T-helper 2 cell treated with Interferon-gamma antibody and Interleukin-4, amounts not matched to agents 100 ng/mL and 5 ng/mL, for 36 hours (primary cell): ENCODE measurements around the gene TUBB4A. TPM values are rescaled to one million over a fixed set of nuclear protein-coding genes. Genes with fewer than 3 reads are reported as not detected.

Source experiments
- intact Hi-C: fragments of 100-400 bp; cut with micrococcal nuclease; formaldehyde crosslinking; loops from one replicate; pipeline ENCODE4 v1.15.1; 2023
- total RNA-seq: library from RNA; stranded (reverse); gene quantifications from 2 replicates; pipeline ENCODE4 v1.2.3, GENCODE V29; 2022

TUBB4A gene
- total RNA-seq, 1 donor from 2014 or later: 6.2 TPM

DNA sequence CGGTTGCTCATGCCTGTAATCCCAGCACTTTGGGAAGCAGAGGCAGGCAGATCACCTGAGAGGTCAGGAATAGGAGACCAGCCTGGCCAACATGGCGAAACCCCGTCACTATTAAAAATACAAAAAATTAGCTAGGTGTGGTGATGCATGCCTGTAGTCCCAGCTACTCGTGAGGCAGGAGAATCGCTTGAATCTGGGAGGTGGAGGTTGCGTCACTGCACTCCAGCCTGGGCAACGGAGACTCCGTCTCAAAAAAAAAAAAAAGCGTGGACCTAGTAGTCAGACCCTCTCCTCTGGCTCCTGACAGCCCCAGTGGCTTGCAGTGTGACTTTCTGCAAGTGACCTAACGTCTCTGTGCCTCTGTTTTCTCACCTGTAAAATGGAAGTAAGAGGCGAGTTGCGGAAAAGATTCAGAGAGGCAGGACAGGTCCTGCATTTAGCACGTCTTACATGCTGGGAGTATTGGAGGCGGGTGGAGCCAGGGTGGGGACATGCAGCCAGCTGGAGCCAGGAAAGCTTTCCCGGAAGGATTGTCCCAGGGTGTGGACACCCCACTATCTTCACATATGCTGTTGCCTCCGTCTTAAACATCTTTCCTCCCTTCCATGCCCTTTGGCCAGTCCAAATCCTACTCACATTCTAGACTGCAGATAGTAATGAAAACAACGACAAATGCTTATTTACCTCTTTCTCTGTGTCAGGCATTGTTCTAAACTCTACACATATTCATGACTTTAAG lies 2.9 kb downstream of the TUBB4A start:
- intact Hi-C loops: no loop called here

DNA sequence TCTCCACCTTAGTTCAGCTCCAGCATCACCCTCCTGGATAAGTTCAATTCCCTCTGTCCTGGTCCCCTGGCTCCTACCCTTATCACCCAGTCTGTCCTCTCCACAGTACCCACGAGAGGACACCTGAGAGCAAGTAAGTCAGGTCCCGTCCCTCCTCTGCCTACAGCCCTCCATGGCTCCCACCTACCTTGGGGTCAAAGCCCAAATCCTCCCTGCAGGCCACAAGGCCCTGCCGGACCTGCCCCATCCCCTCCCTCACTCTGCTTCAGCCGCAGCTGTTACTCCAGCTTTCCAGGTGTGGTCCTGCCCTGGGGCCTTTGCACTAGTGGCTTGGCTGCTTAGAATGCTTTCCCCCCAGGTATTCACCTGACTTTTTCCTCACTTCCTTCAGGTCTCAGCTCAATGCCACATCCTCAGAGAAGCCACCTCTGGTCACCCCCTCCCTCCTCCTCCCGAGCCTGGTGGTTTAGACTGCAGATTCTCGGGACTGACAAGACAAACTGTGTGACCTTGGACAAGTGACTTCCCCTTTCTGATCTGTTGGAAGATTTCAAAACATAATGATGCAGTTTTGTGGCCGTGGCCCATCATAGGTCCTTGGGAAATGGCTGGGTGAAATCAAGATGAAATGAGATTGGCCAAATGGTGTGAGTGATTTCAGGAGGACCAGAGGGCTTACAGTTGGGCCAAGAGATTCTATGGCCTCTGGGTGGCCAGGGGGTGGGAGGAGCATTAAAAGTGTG lies 3.6 kb downstream of the TUBB4A start:
- intact Hi-C loops: no loop called here

DNA sequence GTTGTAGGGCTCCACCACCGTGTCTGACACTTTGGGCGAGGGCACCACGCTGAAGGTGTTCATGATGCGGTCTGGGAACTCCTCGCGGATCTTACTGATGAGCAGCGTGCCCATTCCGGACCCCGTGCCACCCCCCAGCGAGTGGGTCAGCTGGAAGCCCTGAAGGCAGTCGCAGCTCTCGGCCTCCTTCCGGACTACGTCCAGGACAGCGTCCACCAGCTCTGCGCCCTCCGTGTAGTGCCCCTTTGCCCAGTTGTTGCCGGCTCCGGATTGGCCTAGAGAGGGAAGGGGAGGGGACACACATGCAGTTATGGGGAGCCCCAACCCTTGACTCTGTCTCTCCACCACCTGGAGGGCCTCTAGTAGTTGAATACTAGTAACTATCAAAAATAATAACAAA lies 6.2 kb downstream of the TUBB4A start:
- intact Hi-C loops: no loop called here

DNA sequence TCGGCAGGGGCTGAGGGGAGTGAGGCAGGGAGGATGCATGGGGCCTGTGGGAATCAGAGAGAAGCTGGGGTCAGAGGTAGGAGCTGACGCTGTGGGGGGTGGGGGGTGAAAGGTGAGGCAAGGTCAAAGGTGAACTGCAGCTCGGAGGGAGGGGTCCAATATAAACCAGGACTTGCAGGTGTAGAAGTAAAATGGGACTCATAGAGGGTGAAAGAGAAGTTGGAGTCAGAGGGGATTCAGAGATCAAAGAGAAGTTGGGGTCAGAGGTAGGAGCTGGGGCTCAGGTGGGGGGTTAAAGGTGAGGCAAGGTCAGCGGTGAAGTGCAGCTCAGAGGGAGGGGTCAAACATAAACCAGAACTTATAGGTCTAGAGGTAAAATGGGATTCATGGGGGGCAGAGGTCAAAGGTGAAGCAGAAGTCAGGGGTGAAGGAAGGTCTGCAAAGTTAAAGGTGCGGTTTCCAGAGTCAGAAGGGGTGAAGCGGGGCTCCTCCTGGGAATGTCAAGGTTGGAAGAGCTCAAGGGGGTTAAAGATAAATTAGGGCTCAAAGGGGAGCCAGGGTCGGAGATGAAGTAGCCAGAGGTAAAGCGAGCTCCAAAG lies 7.6 kb downstream of the TUBB4A start:
- intact Hi-C loops: no loop called here

DNA sequence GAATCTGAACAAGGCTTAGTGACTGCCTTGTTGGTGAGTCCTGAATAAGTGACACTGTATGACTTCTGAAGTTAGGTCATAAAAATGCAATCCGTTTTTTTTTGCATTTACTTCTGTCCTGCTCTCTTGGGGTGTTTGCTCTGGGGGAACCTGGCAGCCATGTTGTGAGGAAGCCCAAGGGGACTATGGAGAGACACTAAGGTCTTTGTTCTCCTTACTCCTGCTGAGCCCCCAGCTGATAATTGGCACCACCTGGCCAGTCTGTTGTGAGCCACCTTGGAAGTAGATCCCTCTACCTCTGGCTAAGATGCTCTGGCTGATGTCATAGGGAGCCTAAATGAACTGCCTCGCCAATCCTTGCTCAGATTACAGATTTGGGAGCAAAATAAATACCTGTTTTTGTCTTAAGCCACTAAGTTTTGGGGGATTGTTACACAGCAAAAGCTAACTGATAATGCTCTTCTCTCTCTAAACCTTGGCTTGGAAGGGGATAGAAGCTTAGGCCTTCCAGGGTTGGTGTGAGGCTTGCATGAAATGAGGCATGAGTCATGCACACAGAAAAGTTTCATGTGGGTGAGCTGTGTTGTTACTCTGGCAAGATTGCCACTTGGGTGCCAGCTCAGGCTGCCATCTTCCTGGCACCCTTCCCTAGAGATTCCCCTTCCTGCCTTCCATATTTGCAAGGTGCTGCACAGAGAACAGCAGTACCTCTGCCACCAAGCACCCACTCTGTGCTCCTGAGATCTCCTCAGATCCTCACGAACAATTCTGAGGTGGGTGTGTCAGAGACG lies 10.1 kb downstream of the TUBB4A start:
- intact Hi-C loops: no loop called here

- intact Hi-C loops: no loop called here
Observed at GRCh38 chr19:6490134-6490533, 12.0 kb downstream of the TUBB4A start.

GRCh38 chr19:6489278-6490061 lies 12.6 kb downstream of the TUBB4A start:
- intact Hi-C loops: no loop called here

- intact Hi-C loops: no loop called here
Observed at GRCh38 chr19:6484831-6485230, 17.3 kb downstream of the TUBB4A start.

DNA sequence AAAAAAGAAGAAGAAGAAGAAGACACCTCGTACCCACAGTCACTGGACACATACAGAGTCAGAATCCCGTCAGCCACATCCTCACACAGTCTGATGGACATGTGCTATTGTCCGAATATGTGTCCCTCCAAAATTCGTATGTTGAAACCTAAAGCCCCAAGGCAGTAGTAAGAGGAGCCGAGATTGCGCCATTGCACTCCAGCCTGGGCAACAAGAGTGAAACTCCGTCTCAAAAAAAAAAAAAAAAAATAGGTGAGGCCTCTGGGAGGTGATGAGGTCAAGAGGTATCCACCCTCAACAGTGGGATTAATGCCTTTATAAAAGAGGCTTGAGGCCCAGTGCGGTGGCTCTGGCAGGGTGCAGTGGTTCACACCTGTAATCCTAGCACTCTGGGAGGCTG lies 17.9 kb downstream of the TUBB4A start:
- intact Hi-C loops: no loop called here

DNA sequence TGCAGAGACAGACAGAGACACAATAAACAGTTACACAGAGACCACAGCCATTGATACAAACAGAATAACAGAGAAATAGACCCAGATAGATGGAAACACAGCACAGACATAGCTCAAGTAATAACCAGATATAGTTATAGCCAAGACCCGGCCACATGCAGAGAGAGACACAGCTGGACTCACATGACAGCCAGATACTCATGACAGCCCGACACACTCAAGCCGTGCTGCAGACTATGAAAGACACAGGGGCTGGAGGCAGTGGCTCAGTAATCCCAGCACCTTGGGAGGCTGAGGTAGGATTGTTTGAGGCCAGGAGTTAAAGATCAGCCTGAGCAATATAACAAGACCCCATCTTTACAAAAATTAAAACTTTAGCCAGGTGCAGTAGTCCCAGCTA lies 18.9 kb downstream of the TUBB4A start:
- intact Hi-C loops: no loop called here

DNA sequence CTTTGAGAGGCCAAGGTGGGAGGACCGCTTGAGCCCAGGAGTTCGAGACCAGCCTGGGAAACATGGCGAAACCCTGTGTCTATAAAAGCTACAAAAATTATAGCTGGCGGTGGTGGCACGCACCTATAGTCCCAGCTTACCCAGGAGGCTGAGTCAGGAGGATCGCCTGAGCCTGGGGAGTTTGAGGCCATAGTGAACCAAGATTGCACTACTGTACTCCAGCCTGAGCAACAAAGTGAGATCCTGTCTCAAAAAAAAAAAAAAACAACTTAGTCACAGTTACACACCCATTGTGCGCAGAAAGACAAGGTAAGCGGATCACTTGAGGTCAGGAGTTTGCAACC lies 19.8 kb downstream of the TUBB4A start:
- intact Hi-C loops: no loop called here

GRCh38 chr19:6481541-6482342 lies 20.4 kb downstream of the TUBB4A start, which contains the start of gene DENND1C:
DENND1C (minus strand) TSS chr19:6481787; CDS start chr19:6481695, 92 bp downstream.
- intact Hi-C loops: loop anchor here (1.0 to 2.0 kb wide), 2 partner anchors 21 to 23 kb away; no protein-coding TSS in a partner anchor

GRCh38 chr19:6480848-6481415 lies 21.2 kb downstream of the TUBB4A start:
- intact Hi-C loops: loop anchor here (1.0 to 2.0 kb wide), 2 partner anchors 21 to 24 kb away; no protein-coding TSS in a partner anchor

GRCh38 chr19:6479836-6480398 lies 22.2 kb downstream of the TUBB4A start:
- intact Hi-C loops: loop anchor here (2.0 kb wide), 1 partner anchor 25 kb away; no protein-coding TSS in a partner anchor

- intact Hi-C loops: no loop called here
Observed at GRCh38 chr19:6478815-6479214, 23.3 kb downstream of the TUBB4A start.

DNA sequence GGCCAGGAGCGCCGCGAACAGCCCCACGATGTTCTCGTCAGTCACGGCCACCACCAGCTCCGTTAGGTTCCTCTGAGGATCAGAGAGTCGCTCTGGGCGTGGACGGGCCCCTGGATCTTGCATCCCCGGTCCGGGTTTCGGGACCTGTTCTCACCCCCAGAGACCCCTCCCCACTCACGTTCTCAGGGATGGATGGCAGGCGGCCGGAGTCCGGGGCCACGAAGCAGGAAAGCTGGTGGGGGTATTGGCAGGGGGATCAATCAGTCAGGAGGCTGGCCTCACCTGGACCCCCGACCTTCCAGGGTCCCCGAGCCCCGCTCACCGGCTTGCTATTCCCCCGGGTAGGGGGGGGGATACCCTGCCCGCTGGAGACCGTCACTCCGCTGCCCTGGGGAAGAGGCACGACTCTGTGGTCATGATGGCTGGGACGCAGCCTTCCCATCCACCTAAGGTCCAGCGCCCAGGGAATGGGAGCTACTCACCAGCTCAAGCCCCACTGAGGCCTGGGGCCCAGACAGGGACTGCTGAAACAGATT lies 25.1 kb downstream of the TUBB4A start:
- intact Hi-C loops: no loop called here

GRCh38 chr19:6476155-6476895 lies 25.8 kb downstream of the TUBB4A start:
- intact Hi-C loops: no loop called here
